Sigmoid colon (tissue), 3 donors: ENCODE results near the gene EPSTI1.

ENCODE experiments used
- CTCF ChIP-seq, 4 experiments: fragments of 450-650 bp in 3 of 4; fragments of 200-600 bp in 1 of 4; IDR thresholded peaks; one replicate each; pipeline ENCODE4 v1.5.1; 2016 to 2019; ENCODE audit warnings: antibody characterized with exemption in 4 of 4, mild to moderate bottlenecking in 3 of 4, moderate library complexity in 2 of 4
- POLR2A ChIP-seq, 2 donors: fragments of 450-650 bp; IDR thresholded peaks; one replicate each; pipeline ENCODE4 v1.6.1; 2016; ENCODE audit warnings: antibody characterized with exemption in 2 of 2, mild to moderate bottlenecking in 2 of 2, moderate library complexity in 2 of 2

- no peak for TF ChIP-seq CTCF (IDR thresholded peaks at IDR 0.05)
- TF ChIP-seq POLR2A (IDR thresholded peaks at IDR 0.05), result no peak
These were observed 7.3 kb downstream of the EPSTI1 start for GRCh38 chr13:42984691-42985090.
